Left lung (tissue), 10 donors: ENCODE results near the gene RINL. TPM values are rescaled to one million over a fixed set of nuclear protein-coding genes. Genes with fewer than 3 reads are reported as not detected.
A peak's percentile ranks its signal among the peaks of the same experiment; 100 is the strongest.

Experiments used
- ATAC-seq: fragments of 200-7000 bp; cut with Tn5 transposase; one replicate; pipeline ENCODE4 v1.9.1; 2020; ENCODE audit warnings: moderate library complexity
- DNase-seq, 4 donors: peaks; one replicate each; pipeline ENCODE4 v3.0.0-alpha.2; 2013 to 2020
- H3K27ac ChIP-seq, 2 donors: fragments of 200-600 bp; sonication (generic) in 1 of 2; one replicate each; pipeline versions ENCODE4 v1.5.0 to v1.8.0; 2020 to 2021
- H3K27me3 ChIP-seq, 2 donors: fragments of 200-600 bp; sonication (generic) in 1 of 2; one replicate each; pipeline versions ENCODE4 v1.5.0 to v1.8.0; 2020 to 2021
- H3K36me3 ChIP-seq, 2 donors: fragments of 200-600 bp; sonication (generic) in 1 of 2; one replicate each; pipeline versions ENCODE4 v1.5.0 to v1.8.0; 2020 to 2021
- H3K4me1 ChIP-seq, 2 donors: fragments of 200-600 bp; one replicate each; pipeline ENCODE4 v1.8.0; 2021
- H3K4me3 ChIP-seq, 2 donors: fragments of 200-600 bp; sonication (generic) in 1 of 2; one replicate each; pipeline versions ENCODE4 v1.5.0 to v1.8.0; 2020 to 2021; ENCODE audit warnings: mild to moderate bottlenecking in 1 of 2
- H3K9me3 ChIP-seq, 2 donors: fragments of 200-600 bp; sonication (generic) in 1 of 2; one replicate each; pipeline versions ENCODE4 v1.5.0 to v1.8.0; 2020 to 2021
- CTCF ChIP-seq, 2 donors: fragments of 200-600 bp; sonication (generic) in 1 of 2; IDR thresholded peaks; one replicate each; pipeline versions ENCODE4 v1.5.0 to v1.8.0; 2021; ENCODE audit warnings: antibody characterized with exemption in 2 of 2
- intact Hi-C, 2 donors: fragments of 100-400 bp; cut with DNase I; formaldehyde crosslinking; loops; one replicate each; pipeline versions ENCODE4 v1.11.2 to v1.14.2; 2022
- polyA plus RNA-seq, 6 donors: library from polyadenylated mRNA; unstranded; fragments of 120-200 nt; gene quantifications; one replicate each; pipeline ENCODE4 v1.2.1, GENCODE V29; 2013; ENCODE audit not compliant: insufficient read length in 6 of 6
- total RNA-seq, 2 donors: library from RNA; stranded (reverse); fragmentation: NEBNext Ultra II Directional; extraction: Animal tissue kit (Norgen Biotek cat#: 25700); gene quantifications; one replicate each; pipeline ENCODE4 v1.2.1, GENCODE V29; 2021
- donor health status: DM: no; HTN: yes; CAD: no.
- donor health status: DM: no; HTN: no; CAD: no.

Gene RINL
- total and polyA plus RNA-seq, 8 donors: 7.2 to 12.0 (median 8.6) TPM

GRCh38 chr19:38915329-38916321 lies 37.5 kb upstream of the RINL start:
- no peak overlapping the region for H3K27ac ChIP-seq
- no peaks in the 10 kb centered on the region for H3K4me1 ChIP-seq
- DNase-seq (peak in 1 of 4 donors; percentile 71), ATAC-seq (no peak)
- H3K36me3 ChIP-seq: peaks cover 0 to 9% of the 10 kb centered on the region in 2 donors
- no peak overlapping the region for H3K4me3 ChIP-seq
- no peak for TF ChIP-seq CTCF (IDR thresholded peaks at IDR 0.05)
- H3K27me3 ChIP-seq: peaks cover 0 to 18% of the 10 kb centered on the region in 2 donors
- intact Hi-C loops: no loop called here
- H3K9me3 ChIP-seq: no peaks in the 10 kb centered on the region

- H3K4me1 ChIP-seq: no peaks in the 10 kb centered on the region
- no peak overlapping the region for H3K4me3 ChIP-seq
- intact Hi-C loops: no loop called here
- TF ChIP-seq CTCF (IDR thresholded peaks at IDR 0.05): no peak
- peaks cover 0 to 14% of the 10 kb centered on the region in 2 donors for H3K36me3 ChIP-seq
- ATAC-seq: no peak
- DNase-seq: peak in 1 of 4 donors; percentile 35
- H3K9me3 ChIP-seq: no peaks in the 10 kb centered on the region
- H3K27me3 ChIP-seq: peaks cover 0 to 18% of the 10 kb centered on the region in 2 donors
- no peak overlapping the region for H3K27ac ChIP-seq
Measured at GRCh38 chr19:38913958-38914357, 35.9 kb upstream of the RINL start.

- Histone ChIP-seq H3K4me3 (no peak overlapping the region), H3K36me3 (peaks cover 0 to 25% of the 10 kb centered on the region in 2 donors), H3K9me3 (no peaks in the 10 kb centered on the region), H3K4me1 (no peaks in the 10 kb centered on the region), H3K27me3 (peaks cover 0 to 18% of the 10 kb centered on the region in 2 donors), H3K27ac (no peak overlapping the region)
- ATAC-seq: peak; percentile 10
- intact Hi-C loops: no loop called here
- no peak for TF ChIP-seq CTCF (IDR thresholded peaks at IDR 0.05)
- peak in 1 of 4 donors; percentile 45 for DNase-seq
Measured at GRCh38 chr19:38912600-38913514, 34.8 kb upstream of the RINL start.

GRCh38 chr19:38911388-38912001 lies 33.4 kb upstream of the RINL start:
- peaks cover 0 to 38% of the 10 kb centered on the region in 2 donors for H3K36me3 ChIP-seq
- H3K27me3 ChIP-seq: peaks cover 0 to 18% of the 10 kb centered on the region in 2 donors
- no peak overlapping the region for H3K4me3 ChIP-seq
- ATAC-seq (no peak), DNase-seq (no peak)
- no peak for TF ChIP-seq CTCF (IDR thresholded peaks at IDR 0.05)
- H3K9me3 ChIP-seq: no peaks in the 10 kb centered on the region
- no peak overlapping the region for H3K27ac ChIP-seq
- intact Hi-C loops: no loop called here
- H3K4me1 ChIP-seq: no peaks in the 10 kb centered on the region
